NOMO-1 (cell line): ENCODE results near the gene ST8SIA5.

ENCODE experiments used
- DNase-seq, 2 experiments: peaks; one replicate each; lab custom pipeline; 2025; ENCODE audit not compliant: unreplicated experiment in 2 of 2; lab: John Stamatoyannopoulos, UW

Gene ST8SIA5

DNA sequence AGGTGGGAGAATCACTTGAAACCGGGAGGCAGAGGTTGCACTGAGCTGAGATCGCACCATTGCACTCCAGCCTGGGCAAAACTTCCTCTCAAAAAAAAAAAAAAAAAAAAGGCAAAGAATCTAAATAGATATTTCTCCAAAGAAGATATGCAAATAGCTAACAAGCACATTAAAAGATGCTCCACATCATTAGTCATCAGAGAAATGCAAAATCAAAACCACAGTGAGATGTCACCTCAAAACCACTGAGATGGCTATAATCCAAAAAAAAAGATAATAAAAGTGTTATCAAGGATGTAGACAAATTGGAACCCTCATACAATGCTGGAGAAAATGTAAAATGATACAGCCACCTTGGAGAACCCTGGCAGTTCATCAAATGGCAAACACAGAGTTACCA is 8.4 kb downstream of the ST8SIA5 start:
- no peak for DNase-seq

DNA sequence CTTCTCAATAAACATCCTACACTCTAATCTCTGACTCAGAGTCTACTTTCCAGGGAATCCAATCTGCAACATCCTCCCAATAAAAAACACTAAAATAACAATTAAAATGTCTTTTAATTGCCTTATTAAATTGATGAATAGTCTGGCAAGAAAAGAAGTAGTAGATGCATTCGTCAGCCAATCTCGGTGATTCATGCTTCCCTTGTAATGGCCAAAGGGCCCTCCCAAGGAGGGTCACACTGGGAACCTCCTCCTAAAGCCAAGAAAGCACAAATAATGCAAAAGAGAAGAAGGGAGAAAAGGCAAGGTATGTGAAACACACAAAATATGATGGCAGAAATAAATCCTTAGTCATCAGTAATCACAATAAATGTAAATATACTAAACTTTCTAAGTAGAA is 16.8 kb downstream of the ST8SIA5 start:
- DNase-seq = no peak

DNA sequence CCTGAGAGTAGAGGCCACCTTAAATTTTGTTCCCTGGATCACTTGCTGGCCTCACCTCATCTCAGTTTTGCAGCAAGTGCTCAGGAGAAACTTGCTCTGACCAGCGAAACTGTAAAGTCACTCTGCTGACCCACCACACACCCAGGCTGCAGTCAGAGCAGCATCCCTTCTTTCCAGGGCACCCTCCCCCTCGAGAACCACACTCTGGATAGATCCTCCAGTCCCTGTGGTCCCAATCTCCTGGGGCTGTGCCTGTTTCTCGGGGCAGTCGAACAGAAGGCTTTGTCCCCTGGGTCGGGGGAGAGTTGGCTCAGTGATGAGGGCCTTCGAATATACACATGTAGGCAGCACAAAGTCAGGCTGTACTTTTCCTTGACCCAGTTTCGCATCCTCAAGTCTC is 18.4 kb downstream of the ST8SIA5 start:
- no peak for DNase-seq

DNA sequence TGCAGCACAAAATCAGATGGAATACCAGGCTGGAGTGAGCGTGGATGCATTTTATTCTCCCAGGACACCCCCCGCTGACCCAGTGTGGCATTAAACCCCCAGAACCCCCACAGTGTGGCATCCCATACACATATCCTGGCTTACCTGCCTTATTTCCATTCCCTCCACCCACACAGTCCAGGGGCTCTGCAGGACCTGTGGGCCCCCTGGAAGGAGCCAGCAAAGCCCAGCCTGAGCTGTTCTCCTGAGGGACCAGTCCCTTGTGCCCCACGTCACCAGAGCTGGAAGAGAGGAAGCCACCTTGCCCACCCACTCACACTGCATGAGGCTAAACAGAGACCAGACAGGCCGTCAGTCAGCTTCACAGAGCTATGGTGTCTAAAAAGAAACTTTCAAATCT is 20.1 kb downstream of the ST8SIA5 start:
- no peak for DNase-seq

DNA sequence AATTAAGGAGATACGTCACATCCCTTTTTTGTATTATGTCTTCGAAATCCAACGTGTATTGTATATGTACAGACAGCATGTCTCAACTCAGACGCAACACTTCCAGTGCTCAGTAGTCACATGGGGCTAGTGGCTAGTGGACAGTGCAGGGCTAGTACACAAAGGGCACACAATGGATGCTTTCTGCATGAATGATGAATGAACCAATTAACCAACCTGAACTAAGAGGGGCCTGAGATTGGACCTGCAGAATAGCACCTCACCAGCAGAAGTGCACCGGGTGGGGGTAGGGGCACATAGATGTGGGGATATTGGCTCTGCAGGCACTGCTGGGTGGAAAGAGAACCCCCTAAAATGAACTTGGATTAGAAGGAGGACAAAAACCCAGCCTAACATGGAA is 20.7 kb downstream of the ST8SIA5 start:
- no peak for DNase-seq

DNA sequence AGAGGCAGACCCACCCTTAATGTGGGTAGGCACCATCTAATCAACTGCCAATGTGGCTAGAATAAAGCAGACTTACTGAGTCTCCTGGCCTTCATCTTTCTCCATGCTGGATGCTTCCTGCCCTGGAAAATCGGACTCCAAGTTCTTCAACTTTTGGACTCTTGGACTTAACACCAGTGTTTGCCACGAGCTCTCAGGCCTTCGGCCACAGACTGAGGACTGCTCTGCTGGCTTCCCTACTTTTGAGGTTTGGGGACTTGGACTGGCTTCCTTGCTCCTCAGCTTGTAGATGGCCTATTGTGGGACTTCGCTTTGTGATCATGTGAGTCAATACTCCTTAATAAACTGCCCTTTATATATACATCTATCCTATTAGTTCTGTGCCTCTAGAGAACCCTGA is 21.9 kb downstream of the ST8SIA5 start:
- no peak for DNase-seq

DNA sequence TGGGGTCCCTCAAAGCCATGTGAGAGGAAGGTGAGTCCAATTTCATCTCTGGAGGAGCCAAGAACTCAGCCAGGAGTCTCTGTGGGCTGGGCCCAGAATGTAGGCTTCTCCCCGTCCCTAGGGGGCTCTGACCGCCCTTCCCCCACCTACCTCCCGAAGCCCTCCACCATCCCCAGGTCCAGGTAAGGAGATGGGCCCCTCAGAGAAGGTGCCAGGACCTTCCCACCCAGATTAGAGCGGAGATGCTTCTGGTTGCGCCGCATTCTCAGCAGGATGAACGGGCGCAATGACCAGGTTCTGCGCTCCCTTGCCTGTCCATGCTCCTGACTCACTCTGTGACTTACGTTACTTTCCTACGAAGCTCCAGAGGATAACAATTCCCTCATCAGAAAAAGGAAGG is 23.0 kb downstream of the ST8SIA5 start:
- DNase-seq = no peak

DNA sequence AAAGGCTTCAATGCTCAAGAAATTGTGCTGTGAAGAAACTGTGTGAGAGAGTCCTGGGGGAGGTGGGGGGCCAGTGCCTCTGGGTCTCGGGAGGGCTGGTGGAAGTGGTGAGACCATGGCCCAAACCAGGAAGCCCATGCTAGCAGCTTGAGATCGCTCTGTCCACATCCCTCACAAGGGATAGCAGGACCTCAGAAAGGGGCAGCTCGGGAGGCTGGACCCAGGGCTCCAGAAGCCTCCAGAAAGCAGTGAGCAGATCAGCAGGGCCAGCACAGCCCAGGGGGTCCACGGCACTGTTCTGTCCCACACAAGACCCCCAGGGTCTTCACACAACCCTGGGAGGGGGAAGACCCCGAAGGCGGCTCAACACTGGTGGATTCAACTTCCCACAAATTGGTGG is 24.1 kb downstream of the ST8SIA5 start:
- no peak for DNase-seq

DNA sequence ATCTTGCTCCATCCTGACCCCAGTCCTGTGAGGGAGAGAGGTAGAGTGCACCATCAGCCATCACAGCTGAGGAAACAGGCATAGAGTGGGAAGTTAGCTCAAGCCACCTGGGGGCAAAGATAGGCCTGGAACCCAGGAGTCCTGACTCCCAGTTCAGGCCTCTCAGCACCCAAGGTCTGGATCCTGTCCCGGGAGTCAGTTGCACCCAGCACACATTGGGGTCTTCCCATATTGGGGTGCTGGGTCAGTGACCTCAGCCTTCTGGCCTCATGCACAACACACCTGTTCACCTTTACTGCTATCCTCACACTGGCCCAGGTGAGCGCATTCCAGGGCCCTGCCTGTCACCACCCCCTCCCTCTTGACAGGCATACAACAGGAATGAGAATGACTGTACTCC is 24.7 kb downstream of the ST8SIA5 start:
- no peak for DNase-seq

DNA sequence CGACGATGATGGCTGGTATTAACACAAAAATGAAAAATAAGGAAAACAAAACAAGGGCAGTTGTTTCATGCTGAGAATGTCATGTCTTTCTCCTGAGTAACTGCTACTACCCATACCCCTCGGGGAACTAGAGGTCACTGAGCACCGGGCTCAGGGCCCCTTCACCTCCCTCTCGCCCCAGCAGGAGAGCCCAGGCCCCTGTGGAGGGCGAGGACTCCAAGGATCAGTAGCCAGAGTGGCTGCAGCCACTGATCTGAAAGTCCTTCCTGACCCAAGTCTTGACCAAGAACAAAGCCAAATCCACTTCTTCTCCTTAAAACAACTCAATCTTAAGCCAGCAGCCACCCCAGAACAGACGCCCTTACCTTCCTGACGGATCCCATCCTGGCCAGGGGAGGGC is 25.5 kb downstream of the ST8SIA5 start:
- no peak for DNase-seq

DNA sequence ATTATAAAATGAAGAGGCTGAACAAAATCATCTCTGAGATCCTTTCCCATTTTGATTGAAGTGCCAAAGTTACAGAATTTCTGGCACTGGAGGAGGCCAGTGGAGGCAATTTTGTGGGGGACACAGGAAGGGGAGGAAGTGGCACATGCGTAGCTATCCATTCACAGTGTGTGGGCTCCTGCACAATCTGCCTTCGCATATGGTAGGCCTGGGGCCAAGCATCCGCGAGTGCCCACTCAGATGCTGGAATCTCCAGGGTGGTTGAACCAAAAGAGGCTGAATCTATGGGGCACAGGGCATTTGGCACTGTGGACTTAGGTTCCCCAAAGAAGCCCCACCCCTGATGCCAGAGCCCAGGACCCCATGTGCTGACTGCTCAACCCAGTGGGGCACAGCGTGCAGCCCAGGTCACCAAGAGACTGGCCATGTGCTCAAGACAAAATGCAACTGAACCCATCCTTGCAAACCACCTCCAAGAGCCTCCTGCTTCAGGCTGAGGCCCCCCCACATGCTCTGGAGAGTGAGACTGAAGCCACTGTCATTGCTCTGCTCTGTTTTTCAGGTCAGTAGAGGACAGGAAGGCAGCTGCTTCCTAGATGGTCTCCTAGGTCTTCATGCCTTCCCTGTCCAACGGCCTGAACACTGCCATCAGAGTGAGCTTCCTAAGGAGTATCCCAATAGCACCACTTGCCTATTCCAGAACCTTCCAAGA is 28.5 kb downstream of the ST8SIA5 start:
- DNase-seq = no peak

DNA sequence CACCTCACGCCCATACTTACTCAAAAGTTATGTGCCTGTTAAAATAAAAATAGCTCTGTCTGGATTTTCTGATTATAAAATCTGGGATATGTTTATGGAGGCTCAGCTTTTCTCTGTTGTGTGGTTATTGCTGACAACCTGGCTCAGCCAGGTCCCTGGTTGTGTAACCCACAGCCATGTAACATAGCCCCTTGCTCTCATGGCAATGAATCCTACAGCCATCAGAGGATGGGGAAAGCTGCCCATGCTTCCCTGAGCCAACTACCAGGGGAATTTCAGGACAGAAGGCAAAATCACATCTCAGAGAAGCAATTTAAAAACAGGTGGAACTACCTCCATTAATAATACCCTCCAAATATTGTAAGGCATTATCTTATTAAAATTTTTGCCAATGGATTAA is 29.7 kb downstream of the ST8SIA5 start:
- DNase-seq = no peak

DNA sequence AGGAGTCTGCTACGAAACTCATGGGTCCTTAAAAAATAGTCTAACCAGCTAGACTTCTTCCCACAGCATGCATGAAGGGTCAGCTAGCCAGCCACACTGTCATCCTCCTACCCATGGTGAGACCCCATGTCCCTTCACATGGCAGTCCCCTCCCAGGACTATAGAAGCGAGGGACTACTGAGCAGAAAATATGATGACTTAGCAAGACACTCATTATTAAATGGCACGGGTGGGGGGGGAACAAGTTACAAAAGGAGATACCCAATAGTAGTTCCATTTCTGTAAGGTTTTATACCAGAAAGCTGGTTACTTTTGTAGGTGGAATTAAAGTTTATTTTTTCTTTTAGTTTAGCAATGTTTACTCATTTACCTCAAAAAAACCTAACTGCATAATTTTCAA is 31.5 kb downstream of the ST8SIA5 start:
- no peak for DNase-seq

DNA sequence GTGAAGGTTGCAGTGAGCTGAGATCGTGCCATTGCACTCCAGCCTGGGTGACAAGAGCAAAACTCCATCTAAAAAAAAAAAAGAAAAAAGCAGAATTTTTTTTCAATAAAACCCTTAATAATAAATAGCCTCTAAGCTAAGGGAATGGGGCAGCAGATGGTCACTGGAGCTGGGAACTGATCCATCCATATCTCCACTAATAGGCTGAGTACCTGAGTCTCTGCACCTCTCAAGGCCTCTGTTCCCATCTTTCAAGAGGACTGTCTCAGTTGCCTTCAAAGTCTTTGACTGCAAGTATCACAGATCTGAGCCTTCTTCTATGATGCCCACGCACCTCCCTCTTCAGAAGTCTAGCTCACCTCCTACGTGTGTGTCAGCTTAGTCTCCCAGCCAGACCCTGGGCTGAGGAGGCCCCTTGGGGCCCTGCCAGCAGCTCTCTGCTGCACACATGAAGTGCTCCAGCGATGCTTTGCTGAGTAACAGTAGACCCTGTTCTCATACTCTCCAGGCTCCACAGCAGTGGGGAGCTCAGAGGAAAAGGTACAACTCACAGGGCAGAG is 32.9 kb downstream of the ST8SIA5 start:
- DNase-seq = no peak

DNA sequence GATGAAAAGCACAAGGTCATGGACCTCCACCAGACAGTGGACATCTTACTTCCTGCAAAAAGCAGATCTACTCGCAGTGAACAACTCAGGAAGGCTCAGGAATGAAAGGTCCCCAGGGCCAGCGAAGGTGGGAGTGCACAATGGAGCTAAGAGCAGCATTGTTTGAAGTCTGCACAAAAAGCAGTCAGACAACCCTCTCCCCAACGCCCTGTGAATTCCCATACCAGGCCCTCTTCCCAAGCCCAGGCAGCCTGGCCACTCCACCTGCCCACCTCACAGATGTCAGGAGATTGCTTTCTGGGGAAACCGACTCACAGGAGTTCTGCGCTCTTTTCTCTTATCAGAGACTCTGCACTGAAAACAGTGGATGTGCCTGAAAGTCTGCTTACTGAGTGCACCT is 34.8 kb downstream of the ST8SIA5 start:
- no peak for DNase-seq

DNA sequence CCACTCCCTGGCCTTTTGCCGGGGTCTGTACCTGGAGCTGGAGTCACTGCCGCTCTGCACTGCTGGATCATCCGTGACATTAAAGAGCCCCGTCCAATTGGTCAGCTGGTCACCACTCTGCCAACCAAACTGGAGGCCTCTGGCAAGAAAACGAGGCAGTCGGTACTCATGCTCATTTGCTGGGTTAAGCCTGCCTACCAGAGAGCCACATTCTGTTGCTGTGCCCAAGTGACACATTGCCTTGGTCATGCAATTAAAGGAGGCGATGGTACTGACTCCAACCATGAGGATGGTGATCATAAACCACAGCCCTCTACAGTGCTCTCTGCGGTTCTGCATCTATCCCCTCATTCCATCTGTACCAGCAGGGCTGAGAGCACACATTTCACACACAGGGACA is 35.5 kb downstream of the ST8SIA5 start:
- DNase-seq = no peak

DNA sequence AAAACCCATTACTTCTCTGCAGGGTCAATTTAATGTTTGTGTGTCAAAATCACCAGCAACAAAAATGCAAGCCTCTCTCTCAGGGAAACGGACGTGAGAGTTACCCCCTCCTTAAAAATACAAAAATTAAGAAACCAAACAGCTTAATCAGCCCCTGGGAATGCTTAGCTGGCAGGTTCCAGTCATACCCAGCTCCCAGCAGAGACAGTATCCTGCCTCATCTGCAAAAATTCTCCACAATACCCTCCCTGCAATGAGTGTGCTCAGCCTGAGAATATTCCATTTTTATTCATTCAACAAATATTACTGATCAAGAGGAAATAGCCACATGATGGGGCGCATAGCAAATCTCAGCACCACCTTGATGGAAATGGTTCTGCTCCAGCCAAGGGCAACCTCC is 36.3 kb downstream of the ST8SIA5 start:
- DNase-seq = no peak

DNA sequence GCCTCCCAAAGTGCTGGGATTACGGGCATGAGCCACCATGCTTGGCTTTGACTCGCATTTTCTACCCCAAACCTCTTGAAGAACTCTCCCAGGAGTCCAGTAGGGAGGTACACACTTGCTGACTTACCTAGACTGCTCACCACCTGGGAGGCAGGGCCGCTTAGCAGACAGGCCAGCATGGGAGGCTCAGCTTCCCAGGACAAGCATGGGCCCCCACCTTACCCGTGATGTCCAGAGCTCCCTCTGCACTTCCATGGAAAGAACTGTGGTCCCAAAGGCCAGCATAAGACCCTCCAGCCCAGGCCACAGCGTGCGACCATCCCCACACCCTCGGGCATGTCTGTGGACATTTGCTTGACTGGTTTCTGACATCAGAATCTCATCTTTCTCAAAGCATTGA is 36.8 kb downstream of the ST8SIA5 start:
- no peak for DNase-seq

DNA sequence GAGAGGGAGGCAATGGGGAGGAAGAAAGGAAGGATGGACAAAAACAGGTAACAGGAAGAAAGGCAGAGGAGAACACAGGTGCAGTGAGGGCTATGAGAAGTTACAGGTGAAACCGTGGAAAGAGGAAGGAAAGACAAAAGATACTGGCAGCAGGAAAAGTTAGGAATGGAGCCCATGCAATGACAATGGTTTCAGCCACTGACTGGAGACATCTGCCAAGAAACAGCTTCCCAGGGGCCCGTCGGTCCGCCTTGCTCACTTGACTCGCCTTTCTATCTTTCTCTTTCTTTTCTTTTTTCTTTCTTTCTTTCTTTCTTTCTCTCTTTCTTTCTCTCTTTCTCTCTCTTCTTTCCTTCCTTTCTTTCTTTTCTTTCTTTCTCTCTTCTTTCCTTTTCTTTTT is 37.5 kb downstream of the ST8SIA5 start:
- no peak for DNase-seq

DNA sequence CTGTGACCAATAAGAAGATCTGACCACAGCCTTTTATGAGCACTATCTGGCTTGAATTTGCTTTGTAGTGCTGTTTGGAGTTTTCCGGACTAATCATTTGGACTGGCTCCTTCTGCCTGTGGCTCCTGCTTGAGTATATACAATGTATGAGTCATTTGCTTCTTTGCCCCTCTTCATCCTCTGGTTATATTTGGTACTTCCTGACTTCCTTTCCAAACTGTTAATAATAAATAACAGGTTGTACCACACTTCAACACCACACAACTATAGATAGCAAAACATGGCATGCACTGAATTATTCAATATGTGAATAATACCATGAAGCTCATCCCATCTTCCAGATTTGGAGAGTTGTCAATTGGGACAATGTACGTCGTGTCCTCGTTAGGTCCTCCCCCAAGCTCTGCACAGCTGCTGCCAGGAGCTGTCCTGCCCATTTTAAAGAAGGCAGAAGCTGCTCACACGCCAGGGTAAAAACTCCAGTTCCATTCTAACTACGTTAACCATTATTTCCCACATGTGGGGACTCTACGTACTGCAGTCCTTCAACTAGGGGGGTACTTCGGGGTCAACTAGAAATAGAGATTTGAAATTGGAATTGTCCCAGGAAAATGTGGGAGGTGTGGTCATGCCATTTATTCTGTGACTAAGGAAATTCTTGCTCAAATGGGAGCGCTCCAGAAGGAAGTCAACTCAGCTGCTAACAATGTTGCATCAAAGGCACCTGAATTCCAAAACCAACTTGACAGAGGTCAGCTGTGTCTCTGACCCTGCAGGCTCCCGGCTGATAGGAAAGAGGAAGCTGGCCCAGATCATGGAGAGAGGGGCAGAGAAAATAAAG is 38.1 kb downstream of the ST8SIA5 start:
- DNase-seq = peak; percentile 6 to 35

DNA sequence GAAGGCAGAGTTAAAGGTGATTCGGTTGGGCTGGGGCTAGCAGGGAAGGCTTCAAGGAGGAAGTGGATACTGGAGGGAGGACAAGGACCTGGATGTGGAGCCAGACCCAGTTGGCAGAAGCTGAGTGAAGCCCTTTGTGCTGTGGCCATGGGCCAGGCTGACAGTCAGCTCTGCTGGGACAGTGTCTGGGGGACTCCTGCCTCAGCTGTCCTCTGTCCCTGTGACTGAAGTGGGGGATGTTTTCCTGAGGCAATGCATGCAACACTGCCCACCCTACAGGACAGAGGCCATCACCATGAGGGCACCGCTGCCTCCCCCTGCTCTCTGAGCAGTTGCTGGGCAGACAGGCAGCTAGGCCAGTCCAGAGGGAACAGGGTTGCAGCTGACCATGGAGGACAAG is 40.0 kb downstream of the ST8SIA5 start:
- no peak for DNase-seq

DNA sequence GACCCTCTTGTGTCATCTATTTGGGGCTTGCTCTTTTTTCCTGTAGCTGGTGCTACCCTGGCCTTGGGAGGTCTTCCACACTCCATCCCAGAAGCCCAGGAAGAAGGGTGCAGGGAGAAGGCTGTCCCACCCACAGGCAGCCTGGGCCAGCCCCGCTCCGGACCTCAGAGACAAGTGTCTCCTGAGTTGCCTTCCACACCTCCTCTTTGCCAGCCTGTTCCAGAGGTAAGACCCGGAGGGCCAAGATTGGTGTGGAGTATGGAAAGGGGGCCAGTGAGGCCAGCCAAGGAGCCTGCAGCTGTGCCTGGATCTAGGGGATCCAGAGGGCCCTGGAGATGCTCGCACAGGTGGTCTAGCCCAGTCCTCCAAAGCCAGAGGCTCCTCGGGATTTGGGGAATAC is 40.5 kb downstream of the ST8SIA5 start:
- no peak for DNase-seq
